GM21576 (cell line): Measurements from ENCODE around the gene TAAR5.
"Not testable (repeated sequence)": the region's sequence is repeated elsewhere in the genome, so short reads cannot be mapped to it uniquely, and the experiment has no call there.

Experiments used
- ATAC-seq: cut with Tn5 transposase; IDR thresholded peaks from one replicate; pipeline ENCODE4 v1.9.1; 2021; ENCODE audit warnings: mild to moderate bottlenecking, moderate library complexity; ENCODE audit not compliant: unreplicated experiment

Gene TAAR5, protein sequence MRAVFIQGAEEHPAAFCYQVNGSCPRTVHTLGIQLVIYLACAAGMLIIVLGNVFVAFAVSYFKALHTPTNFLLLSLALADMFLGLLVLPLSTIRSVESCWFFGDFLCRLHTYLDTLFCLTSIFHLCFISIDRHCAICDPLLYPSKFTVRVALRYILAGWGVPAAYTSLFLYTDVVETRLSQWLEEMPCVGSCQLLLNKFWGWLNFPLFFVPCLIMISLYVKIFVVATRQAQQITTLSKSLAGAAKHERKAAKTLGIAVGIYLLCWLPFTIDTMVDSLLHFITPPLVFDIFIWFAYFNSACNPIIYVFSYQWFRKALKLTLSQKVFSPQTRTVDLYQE

GRCh38 chr6:132589454-132589853 is at the start of gene TAAR5:
Gene TAAR5 (minus strand): TSS chr6:132589741. CDS start chr6:132589686, 55 bp downstream.
- no peak for ATAC-seq

GRCh38 chr6:132637135-132637534 is 47.6 kb upstream of the TAAR5 start:
- ATAC-seq, result not testable (repeated sequence)

GRCh38 chr6:132635906-132636305 is 46.4 kb upstream of the TAAR5 start:
- ATAC-seq, result not testable (repeated sequence)

DNA sequence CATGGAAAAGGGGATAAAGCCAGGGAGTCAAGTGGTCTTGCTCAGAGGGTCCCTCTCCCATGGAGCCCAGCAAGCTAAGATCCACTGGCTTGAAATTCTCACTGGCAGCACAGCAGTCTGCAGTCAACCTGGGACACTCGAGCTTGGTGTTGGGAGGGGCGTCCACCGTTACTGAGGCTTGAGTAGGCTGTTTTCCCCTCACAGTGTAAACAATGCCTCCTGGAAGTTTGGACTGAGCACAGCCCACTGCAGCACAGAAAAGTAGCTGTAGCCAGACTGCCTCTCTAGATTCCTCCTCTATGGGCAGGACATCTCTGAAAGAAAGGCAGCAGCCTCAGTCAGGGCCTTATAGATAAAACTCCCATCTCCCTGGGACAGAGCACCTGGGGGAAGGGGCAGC is 45.7 kb upstream of the TAAR5 start:
- ATAC-seq, result not testable (repeated sequence)

DNA sequence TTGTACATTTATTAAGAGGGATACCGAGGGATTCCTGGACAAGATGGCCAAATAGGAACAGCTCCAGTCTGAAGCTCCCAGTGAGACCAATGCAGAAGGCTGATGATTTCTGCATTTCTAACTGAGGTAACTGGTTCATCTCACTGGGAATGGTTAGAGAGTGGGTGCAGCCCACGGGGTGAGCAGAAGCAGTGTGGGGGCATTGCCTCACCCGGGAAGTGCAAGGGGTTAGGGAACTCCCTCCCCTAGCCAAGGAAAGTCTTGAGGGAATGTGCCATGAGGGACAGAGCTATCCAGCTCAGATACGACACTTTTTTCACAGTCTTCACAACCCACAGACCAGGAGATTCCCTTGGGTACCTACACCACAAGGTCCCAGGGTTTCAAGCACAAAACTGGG is 45.3 kb upstream of the TAAR5 start:
- ATAC-seq, result no peak

- no peak for ATAC-seq
Measured at GRCh38 chr6:132633362-132633761, 43.8 kb upstream of the TAAR5 start.

DNA sequence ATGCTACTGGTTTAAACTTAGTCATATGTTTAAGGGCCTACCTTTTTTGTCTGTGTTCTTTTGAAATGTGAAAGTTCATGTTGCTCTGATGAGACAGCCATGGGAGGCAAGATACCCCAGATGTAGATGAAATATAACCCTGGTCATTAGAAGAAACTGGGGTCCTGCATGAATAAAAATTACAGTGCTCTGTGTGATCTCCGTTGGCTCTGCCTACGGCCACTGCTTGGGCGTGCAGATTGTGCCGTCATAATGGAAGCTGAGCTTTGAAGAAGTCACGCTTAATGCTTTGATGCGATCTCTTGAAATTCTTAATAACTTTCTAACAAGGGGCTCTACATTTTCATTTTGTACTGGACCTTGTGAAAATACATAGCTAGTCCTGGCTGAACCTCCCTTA is 34.6 kb upstream of the TAAR5 start, which contains the start of gene TAAR2:
Gene TAAR2, minus strand, starts transcription at position 101 of the 400 bp plus-strand sequence. Its CDS starts 0 bp downstream, at position 101.
- no peak for ATAC-seq

DNA sequence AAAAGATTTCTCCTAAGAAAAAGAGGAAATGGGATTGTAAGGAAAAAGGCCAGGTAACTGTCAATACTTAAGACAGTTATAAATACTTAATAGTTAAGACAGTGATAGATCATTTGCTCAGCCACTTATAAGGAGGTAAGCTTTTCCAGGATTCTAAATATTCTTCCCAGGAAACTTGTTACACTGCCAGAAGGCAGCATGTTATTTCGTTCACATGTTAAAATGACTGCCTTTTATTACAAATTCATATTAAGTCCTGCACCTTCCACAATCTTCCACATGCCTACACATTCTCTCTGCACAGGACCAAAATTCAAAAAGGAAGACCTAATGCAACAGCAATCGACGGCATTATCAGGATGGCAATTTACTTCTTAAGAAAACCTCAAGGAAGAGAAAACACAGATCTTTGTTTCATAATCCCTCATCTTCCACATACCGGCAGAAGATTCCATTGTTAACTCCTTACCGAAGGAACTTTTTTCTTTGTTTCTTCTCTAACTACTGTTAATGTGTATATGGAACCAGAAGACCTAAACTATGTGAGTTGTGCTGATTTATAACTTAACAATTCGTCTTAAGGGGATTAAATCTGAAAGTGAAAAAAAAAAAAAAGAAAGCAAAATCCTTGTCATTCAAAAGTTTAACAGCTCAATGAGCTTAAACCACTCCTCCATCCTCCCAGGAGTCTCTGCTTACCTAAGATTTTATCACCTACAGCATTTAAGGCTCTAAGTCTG is 33.7 kb upstream of the TAAR5 start:
- ATAC-seq, result no peak

- ATAC-seq, result no peak
Measured at GRCh38 chr6:132616677-132617076, 27.1 kb upstream of the TAAR5 start.

DNA sequence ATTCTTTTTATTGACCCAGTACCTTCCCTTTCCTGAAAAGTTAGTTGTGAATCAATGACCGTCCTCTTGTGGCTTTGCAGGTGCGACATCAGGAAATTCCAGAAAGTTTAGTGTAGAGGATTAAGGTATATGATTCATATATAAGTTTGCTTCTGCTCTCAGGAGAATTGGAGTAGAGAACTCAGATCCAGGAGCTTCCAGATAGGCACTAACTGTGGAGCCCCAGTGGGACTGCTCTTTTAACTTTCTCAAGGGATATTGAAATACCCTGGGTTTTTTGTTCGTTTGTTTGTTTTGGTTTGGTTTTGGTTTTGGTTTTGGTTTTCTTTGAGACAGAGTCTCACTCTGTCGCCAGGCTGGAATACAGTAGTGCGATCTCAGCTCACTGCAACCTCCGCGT is 25.0 kb upstream of the TAAR5 start:
- no peak for ATAC-seq

- ATAC-seq, result no peak
Measured at GRCh38 chr6:132612449-132613108, 23.0 kb upstream of the TAAR5 start.

GRCh38 chr6:132611616-132612015 is 22.1 kb upstream of the TAAR5 start:
- ATAC-seq, result no peak

GRCh38 chr6:132607544-132608233 is 18.1 kb upstream of the TAAR5 start:
- no peak for ATAC-seq

- no peak for ATAC-seq
Measured at GRCh38 chr6:132604635-132605152, 15.2 kb upstream of the TAAR5 start.

- ATAC-seq, result not testable (repeated sequence)
Measured at GRCh38 chr6:132600900-132601299, 11.4 kb upstream of the TAAR5 start.

DNA sequence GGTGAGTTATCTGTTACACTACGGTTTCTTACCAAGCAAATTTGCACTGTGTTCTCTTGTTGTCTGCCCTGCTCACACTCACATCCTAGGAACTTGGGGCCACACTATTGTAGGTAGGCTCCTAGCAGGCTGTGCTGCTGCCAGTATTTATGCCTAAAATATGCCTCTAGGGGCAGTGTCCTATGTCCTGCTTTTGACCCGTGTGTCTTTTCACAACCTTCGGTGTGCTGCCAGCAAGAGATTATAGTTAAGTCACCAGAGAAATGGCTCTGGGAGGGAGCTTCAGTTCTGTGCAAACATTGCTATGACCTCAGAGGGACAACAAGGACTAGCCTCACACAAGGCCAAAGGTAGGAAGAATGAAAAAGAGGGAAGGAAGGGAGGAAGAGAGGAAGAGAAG is 8.9 kb upstream of the TAAR5 start:
- ATAC-seq, result peak; percentile 72

GRCh38 chr6:132596201-132596600 is 6.7 kb upstream of the TAAR5 start:
- ATAC-seq, result no peak

GRCh38 chr6:132592855-132593254 is 3.3 kb upstream of the TAAR5 start:
- no peak for ATAC-seq

GRCh38 chr6:132590362-132590761 is 821 bp upstream of the TAAR5 start:
- no peak for ATAC-seq

DNA sequence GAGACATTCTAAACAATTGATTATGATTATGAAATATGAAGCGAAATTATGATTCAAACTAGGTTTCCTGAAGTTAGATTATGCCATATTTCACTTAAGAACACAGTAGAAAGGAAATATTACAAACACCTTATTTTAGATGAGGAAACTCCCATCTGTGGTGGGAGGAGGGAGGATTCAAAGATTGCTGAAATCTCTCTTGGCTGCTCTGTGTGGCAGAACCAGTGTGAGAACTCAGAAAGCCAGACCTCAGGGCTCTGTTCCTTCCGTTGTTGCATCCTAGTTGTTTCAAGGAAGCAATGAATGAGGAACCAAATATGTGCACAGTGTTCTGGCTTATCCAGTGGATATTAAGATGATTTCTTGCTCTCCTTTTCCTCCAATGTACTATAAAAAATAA is 2.1 kb downstream of the TAAR5 start:
- ATAC-seq, result no peak

- ATAC-seq, result no peak
Measured at GRCh38 chr6:132584698-132585097, 4.8 kb downstream of the TAAR5 start.
